Lung (tissue), 12 donors: ENCODE measurements around the gene KRTAP10-1. TPM values are rescaled to one million over a fixed set of nuclear protein-coding genes. Genes with fewer than 3 reads are reported as not detected.

Experiments
- ATAC-seq: fragments of 200-7000 bp; cut with Tn5 transposase; one replicate; pipeline ENCODE4 v1.9.1; 2020; ENCODE audit warnings: moderate number of reproducible peaks; ENCODE audit not compliant: insufficient read depth, low FRiP score
- DNase-seq, 3 donors: peaks; one replicate each; pipeline ENCODE4 v3.0.0-alpha.2; 2013 to 2017
- H3K27ac ChIP-seq, 2 donors: one replicate each; pipeline ENCODE4 v1.5.1; 2013; ENCODE audit warnings: mild to moderate bottlenecking in 2 of 2, moderate library complexity in 2 of 2, control low read depth in 1 of 2, inconsistent platforms in 1 of 2, low read depth in 1 of 2, low read length in 1 of 2
- H3K27me3 ChIP-seq, 3 donors: one replicate each; pipeline ENCODE4 v1.5.1; 2013; ENCODE audit warnings: low read length in 2 of 3; ENCODE audit not compliant: control insufficient read depth in 3 of 3, insufficient read depth in 3 of 3
- H3K36me3 ChIP-seq, 4 donors: one replicate each; pipeline ENCODE4 v1.5.1; 2013; ENCODE audit warnings: low read length in 4 of 4, mild to moderate bottlenecking in 1 of 4, moderate library complexity in 1 of 4; ENCODE audit not compliant: control insufficient read depth in 4 of 4, insufficient read depth in 4 of 4
- H3K4me1 ChIP-seq, 5 donors: one replicate each; pipeline ENCODE4 v1.5.1; 2013; ENCODE audit warnings: low read length in 5 of 5, mild to moderate bottlenecking in 2 of 5, moderate library complexity in 1 of 5; ENCODE audit not compliant: control insufficient read depth in 5 of 5, insufficient read depth in 5 of 5
- H3K4me3 ChIP-seq: one replicate; pipeline ENCODE4 v1.5.1; 2013; ENCODE audit warnings: mild to moderate bottlenecking, control low read depth, moderate library complexity
- H3K9ac ChIP-seq, 2 donors: one replicate each; pipeline ENCODE4 v1.5.1; 2013; ENCODE audit warnings: low read length in 2 of 2, control low read depth in 1 of 2; ENCODE audit not compliant: insufficient read depth in 1 of 2
- H3K9me3 ChIP-seq, 4 donors: one replicate each; pipeline ENCODE4 v1.5.1; 2013; ENCODE audit warnings: low read length in 3 of 4, mild to moderate bottlenecking in 1 of 4, moderate library complexity in 1 of 4; ENCODE audit not compliant: control insufficient read depth in 4 of 4, insufficient read depth in 3 of 4
- WGBS, 2 donors: extraction: QIAGEN DNeasy Blood & Tissue Kit; methylation state at CpG; one replicate each; pipeline ENCODE4 v1.1.7; 2013; 5-methylcytosine and 5-hydroxymethylcytosine counted together
- polyA plus RNA-seq, 2 donors: library from polyadenylated mRNA; stranded (reverse); fragments of 200-250 nt; gene quantifications; one replicate each; pipeline ENCODE4 v1.2.1, GENCODE V29; 2013
- total RNA-seq, 2 donors: library from RNA; depleted of rRNA in 1 of 2; stranded (reverse); fragments of >200 nt in 1 of 2; gene quantifications; one replicate each; pipeline ENCODE4 v1.2.1, GENCODE V29; 2014 to 2021
- TF ChIP-seq, protein P1 (sequence below): IDR thresholded peaks from 2 replicates; pipeline ENCODE4 v1.5.1; 2012; ENCODE audit warnings: mild to moderate bottlenecking; ENCODE audit errors: control extremely low read depth, extremely low read depth
- donor health status: control.
- donor health status: control.
- donor health status: Bipolar disorder and iron deficiency.
- donor health status: healthy.
- donor health status: DM: yes; HTN: yes; CAD: no.

The KRTAP10-1 gene
- total and polyA plus RNA-seq, 4 donors = not detected

DNA sequence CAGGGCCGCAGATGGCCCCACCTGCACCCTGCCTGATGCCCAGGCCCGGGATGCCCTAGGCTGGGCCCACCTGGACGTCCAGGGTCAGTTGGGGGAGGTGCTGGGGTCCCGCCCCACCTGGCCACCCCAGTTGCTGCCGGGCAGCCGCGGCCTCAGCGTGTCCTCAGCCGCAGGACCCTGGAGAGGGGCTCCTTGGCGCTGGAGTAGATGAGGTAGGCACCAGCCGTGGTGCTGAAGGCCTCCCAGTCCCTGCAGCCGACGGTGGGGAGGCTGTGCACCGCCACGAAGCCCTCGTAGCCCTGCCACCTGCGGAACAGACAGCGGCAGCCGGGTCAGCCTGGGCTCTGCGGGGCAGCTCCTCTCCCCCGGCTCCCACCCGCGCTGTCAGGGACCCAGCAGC is 40.4 kb downstream of the KRTAP10-1 start:
- Histone ChIP-seq H3K9me3 (no peaks in the 10 kb centered on the region), H3K27me3 (no peaks in the 10 kb centered on the region), H3K27ac (no peak overlapping the region), H3K36me3 (no peaks in the 10 kb centered on the region), H3K9ac (no peak overlapping the region), H3K4me1 (peaks cover 0 to 9% (median 2%) of the 10 kb centered on the region in 5 donors), H3K4me3 (no peak overlapping the region)
- ATAC-seq (no peak), DNase-seq (no peak)
- TF ChIP-seq, protein P1, sequence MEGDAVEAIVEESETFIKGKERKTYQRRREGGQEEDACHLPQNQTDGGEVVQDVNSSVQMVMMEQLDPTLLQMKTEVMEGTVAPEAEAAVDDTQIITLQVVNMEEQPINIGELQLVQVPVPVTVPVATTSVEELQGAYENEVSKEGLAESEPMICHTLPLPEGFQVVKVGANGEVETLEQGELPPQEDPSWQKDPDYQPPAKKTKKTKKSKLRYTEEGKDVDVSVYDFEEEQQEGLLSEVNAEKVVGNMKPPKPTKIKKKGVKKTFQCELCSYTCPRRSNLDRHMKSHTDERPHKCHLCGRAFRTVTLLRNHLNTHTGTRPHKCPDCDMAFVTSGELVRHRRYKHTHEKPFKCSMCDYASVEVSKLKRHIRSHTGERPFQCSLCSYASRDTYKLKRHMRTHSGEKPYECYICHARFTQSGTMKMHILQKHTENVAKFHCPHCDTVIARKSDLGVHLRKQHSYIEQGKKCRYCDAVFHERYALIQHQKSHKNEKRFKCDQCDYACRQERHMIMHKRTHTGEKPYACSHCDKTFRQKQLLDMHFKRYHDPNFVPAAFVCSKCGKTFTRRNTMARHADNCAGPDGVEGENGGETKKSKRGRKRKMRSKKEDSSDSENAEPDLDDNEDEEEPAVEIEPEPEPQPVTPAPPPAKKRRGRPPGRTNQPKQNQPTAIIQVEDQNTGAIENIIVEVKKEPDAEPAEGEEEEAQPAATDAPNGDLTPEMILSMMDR = no peak
- WGBS, 2 donors = 86 to 89% methylated on average over 23 of the region's 23 CpGs

DNA sequence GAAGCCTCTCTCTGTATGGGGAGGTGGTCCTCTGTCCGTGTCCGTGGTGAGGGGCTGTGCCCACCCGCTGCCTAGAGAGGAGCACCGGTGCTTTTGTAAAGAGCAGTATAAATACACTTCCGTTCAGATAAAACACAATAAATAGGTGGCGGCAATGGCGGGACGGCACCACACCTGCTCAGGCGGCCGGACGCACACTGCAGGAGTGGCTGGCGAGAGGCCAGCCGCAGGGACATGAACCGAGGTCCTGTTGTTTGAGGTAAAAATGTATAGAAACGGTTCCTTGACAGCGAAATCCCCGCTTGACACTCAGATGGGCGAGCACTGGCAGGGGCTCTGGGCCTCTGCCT is 40.8 kb downstream of the KRTAP10-1 start:
- H3K4me3 ChIP-seq = no peak overlapping the region
- ATAC-seq = no peak
- TF ChIP-seq, protein P1 = no peak
- no peaks in the 10 kb centered on the region for H3K9me3 ChIP-seq
- no peak for DNase-seq
- no peak overlapping the region for H3K27ac ChIP-seq
- no peaks in the 10 kb centered on the region for H3K36me3 ChIP-seq
- 74 to 80% methylated on average over 18 of the region's 18 CpGs for whole genome bisulfite sequencing, 2 donors
- no peaks in the 10 kb centered on the region for H3K27me3 ChIP-seq
- H3K4me1 ChIP-seq = peaks cover 0 to 9% (median 2%) of the 10 kb centered on the region in 5 donors
- H3K9ac ChIP-seq = no peak overlapping the region

GRCh38 chr21:44498280-44499210 is 41.5 kb downstream of the KRTAP10-1 start:
- Histone ChIP-seq H3K4me1 (peaks cover 0 to 9% (median 2%) of the 10 kb centered on the region in 5 donors), H3K4me3 (no peak overlapping the region), H3K27ac (no peak overlapping the region), H3K9me3 (peaks cover 0 to 3% (median under 1%) of the 10 kb centered on the region in 4 donors), H3K36me3 (no peaks in the 10 kb centered on the region), H3K27me3 (no peaks in the 10 kb centered on the region), H3K9ac (no peak overlapping the region)
- WGBS, 2 donors = 71 to 75% methylated on average over 27 of the region's 27 CpGs
- DNase-seq (no peak), ATAC-seq (no peak)
- TF ChIP-seq, protein P1 = no peak
